ENCODE results near the gene TNXB.

The TNXB gene

GRCh38 chr6:32140420-32141046 lies 31.4 kb upstream of the TNXB start:
- peak; percentile 58 for DNase-seq

GRCh38 chr6:32139590-32139989 lies 30.5 kb upstream of the TNXB start:
- DNase-seq, result no peak

GRCh38 chr6:32137454-32137853 lies 28.3 kb upstream of the TNXB start:
- DNase-seq, result no peak

GRCh38 chr6:32133786-32134185 lies 24.6 kb upstream of the TNXB start:
- no peak for DNase-seq

- DNase-seq, result no peak
Observed at GRCh38 chr6:32132110-32132509, 23.0 kb upstream of the TNXB start.

- DNase-seq, result peak; percentile 94
Observed at GRCh38 chr6:32131439-32131948, 22.4 kb upstream of the TNXB start.

DNA sequence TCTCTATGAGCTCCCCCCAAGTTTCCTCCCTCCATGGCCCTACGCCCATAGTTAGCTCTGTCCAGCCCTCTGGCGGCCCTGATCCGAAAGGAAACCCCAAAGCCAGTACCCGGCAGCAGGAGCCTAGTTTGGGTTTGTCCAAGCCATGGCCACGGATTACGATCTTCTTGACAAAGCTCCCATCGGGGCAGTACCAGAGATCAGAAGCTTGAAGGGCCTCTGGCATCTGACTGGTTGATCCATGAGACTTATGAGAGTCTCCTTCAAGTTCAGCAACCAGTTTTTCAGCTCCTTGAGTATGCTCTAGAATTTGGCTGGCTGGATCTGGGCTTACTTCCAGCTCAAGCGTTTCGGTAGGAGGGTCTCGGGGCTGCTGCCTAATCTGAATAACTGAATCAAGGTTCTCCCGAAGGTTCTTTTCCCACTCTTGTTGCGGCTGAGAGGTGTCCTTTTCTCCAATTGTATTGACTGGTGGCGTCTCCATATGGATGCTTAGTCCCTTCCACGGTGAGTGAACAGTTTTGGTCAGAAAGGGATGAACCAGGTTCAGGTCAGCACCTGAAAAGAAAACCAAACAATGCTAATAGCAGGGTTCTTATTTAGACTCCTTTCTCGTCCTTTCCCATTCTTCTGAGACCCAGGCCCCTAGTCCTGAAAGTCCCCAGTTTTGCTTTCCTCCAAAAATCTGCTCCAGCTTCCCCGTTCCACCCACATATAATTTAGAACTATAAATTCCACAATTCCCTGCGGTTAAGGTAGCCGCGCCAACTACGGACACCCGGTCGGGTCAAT lies 20.4 kb upstream of the TNXB start:
- DNase-seq, result no peak

GRCh38 chr6:32128751-32129296 lies 19.7 kb upstream of the TNXB start:
- no peak for DNase-seq

DNA sequence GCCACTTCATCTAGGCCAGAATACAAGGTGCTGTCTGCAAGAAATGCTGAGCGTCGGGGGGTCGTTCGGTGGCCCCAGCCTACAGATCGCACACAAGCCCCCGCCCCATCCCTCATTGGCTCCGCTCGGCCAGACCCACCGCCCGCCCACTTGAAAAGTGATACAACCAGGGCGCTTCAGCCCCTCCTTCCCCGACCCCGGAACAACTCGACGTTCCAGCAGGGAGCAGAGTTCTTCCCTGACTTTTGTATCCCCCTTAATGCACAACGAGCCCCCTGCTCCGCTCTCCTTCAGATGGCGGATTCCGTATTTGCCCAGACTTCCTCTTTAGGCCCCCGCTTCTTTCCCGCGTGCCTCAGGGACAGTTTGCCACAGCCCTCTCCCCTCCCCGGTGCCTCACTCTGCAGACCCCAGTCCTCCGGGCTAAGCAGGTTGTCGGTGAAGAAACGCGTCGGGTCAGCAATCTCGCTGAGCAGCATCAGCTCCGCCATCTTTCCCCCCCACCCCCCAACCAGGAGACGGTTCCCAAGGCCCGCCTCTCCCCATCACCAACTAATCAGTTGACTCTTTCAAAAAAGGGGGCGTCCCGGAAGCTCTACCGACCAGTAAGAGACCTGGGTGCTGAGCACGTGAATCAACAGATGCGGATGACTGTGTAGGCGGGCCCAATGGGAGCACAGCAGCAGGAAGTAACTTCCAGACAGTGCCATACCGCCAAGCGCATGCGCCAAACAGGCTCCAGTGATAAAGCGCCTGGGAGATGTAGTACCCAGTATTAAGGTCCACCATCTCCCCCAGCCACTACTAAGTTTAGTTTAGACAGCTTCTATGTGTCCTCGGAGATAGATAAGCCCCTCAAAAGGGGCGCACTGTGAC lies 18.8 kb upstream of the TNXB start, which contains the start of gene ATF6B:
ATF6B (minus strand) TSS at position 530 of the 876 bp plus-strand sequence; CDS start at position 491, 39 bp downstream.
- peak; percentile 100 for DNase-seq

- DNase-seq, result no peak
Observed at GRCh38 chr6:32127409-32127716, 18.2 kb upstream of the TNXB start.

- DNase-seq, result no peak
Observed at GRCh38 chr6:32126880-32127279, 17.7 kb upstream of the TNXB start.

DNA sequence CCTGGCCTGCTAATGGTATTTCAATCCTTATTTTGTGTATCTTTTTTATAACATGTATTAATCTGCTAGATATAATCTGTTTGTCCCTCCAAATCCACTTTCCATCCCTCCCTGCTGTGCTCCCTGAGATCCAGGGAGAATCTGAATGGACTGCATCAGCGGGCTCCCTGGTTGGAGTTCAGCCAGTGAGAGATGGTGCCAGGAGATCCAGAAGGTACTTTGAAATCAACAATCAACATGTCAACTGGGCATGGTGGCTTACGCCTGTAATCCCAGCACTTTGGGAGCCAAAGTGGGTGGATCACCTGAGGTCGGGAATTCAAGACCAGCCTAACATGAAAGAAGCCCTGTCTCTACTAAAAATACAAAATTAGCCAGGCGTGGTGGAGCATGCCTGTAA lies 14.5 kb upstream of the TNXB start:
- no peak for DNase-seq

GRCh38 chr6:32120573-32121059 lies 11.5 kb upstream of the TNXB start:
- DNase-seq, result no peak

GRCh38 chr6:32118782-32119628 lies 9.9 kb upstream of the TNXB start:
- DNase-seq, result peak; percentile 89

DNA sequence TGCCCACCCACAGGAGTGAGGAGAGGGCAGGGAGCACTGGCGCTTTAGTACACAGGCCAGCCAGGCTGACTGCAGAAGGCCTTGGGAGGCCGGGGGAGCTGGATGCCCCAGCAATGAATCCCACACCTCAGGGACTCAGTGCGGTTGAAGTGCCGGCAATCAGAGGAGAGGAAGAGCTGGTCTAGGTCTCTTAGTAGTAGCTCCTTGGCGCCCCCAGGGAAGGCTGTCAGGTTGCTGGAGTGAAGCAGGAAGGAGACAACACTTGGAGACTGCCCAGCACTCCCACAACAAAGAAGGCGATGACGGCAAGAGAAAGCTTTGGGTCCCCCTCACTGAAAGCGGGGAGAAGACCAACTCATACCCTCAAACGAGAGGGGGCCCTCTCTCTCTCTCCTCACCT lies 8.3 kb upstream of the TNXB start:
- no peak for DNase-seq

DNA sequence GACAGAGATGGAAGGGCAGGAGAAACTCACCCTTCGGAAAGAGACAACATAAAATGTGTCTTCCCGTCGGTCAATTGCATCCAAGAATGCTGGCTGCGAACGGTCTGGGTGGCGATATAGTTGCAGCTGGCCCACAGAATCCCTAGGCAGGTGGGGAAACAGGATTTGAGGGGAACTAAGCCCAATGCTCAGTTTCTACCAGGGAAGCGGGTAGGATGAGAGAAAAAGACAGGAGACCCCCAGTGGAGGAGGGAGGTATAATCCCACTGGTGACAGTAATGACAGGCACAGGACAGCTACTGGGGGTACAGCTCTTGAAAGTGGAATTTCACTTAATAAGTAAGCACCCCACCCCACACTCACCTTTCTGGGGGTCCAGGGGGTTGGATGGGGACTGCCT lies 7.5 kb upstream of the TNXB start:
- DNase-seq, result peak; percentile 74

- DNase-seq, result no peak
Observed at GRCh38 chr6:32115623-32116022, 6.5 kb upstream of the TNXB start.

DNA sequence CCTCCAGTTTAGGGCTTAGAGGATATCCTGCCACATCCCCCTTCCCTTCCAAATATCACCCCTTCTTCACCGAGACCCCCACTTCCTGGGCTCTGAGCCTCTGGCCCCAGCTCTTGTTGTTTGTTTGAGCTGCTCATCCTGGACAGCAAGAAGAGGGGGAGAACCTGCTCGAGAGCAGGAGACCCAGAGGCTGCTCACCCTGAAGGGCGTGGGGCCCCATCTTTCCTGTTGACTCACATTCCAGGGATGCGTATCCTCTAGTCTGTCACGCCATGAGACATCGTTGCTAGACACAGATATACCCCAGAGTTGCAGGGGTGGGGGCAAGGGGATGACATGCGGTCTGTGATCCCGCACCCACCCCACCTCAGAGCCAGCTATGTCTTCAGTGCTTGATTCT lies 5.7 kb upstream of the TNXB start:
- DNase-seq, result no peak

DNA sequence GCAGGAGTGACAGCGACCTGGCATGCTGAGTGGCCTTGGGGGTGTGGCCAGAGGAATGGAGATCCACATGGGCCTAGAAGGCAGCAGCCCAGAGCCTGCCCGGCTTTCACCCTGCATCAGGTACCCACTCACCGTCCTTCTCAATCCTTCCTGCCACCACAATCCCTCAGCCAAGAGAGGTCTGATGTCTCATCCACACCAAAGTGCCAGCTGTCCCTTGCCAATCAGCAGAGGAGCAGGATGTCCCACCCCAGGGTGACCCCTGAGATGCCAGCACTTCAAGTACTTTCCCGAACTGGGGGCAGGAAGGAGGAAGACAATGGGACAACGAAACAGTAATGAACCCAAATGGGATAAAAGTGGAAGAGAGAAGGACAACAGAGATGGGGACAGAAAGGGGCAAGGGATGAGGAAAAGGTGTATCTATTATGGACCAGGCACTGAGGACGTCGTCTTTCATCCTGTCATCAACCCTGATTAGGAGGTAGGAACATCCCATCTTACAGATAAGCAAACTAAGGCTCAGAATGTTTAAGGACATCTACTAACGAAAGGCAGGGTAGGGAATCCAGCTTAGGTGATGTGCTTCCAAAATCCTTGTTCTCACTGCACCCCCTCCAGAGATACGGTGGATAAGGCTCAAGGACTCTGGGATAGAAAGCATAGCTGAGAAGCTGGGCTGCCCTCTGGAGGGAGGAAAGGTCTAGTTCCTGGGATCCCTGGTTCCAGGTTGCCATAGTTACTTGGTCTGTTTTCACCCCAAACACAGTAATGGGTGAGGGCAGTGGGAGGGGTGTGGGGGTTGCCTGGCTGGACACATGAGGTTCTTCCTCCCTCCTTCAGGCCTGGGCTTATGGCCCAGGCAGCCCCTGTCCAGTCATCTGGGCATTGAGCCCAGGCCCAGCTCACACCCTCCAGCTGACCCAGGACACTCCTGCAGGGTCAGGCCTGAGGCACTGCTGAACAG lies 4.5 kb upstream of the TNXB start:
- peak; percentile 35 for DNase-seq

DNA sequence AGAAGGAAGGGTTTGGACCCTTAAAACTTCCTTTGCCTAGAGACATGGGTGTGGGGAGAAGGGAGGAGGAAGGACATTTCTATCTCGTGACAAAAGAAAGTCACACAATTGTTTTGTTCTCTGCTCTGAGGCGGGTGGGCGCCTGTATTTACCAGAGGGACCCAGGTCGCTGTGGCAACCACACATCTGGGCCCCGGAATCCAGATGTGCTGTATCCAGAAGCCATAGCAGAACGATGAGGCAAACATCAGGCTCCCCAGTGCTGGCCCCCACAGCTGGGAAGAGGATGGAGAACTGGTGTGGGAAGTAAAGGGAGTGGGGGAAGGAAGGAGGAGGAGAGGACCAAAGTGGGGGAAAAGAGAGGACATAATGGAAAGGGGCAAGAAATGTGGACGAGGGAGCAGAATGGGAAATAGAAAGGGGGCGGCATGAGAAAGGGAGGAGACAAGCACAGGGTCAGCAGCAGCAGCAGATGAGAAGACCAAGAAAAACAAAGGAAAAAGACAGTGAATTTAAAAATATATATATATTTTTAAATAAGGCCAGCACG lies 3.4 kb upstream of the TNXB start:
- DNase-seq, result no peak
